HG03342 (cell line): ENCODE results near the gene RPL37A.

Experiments used
- ATAC-seq: cut with Tn5 transposase; IDR thresholded peaks from one replicate; pipeline ENCODE4 v1.9.1; 2021; ENCODE audit warnings: mild to moderate bottlenecking, moderate library complexity; ENCODE audit not compliant: unreplicated experiment

The RPL37A gene

DNA sequence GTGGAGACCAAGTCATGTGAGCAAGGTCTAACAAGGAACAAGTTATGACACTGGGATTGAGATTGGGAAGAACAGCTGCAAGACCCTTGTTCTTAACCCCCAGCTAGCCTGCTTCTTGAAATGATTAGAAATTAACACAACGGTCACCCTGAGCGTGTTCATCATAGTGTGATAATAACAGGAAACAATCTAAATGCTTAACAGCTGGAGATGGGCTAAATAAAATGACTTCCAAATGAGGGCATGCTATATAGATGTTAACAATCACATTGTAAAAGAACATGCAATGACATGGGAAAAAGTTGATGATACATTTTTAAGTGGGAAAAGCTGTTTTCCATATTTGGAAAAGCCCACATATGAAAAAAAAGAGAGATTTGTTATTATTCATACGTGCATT, 47.6 kb downstream of the RPL37A start:
- no peak for ATAC-seq

- ATAC-seq, result no peak
Measured at GRCh38 chr2:216546641-216547403, 48.2 kb downstream of the RPL37A start.

GRCh38 chr2:216548901-216549331, 50.3 kb downstream of the RPL37A start:
- no peak for ATAC-seq

GRCh38 chr2:216549926-216550690, 51.5 kb downstream of the RPL37A start:
- no peak for ATAC-seq

GRCh38 chr2:216551234-216552068, 52.8 kb downstream of the RPL37A start:
- no peak for ATAC-seq

- no peak for ATAC-seq
Measured at GRCh38 chr2:216553093-216553478, 54.4 kb downstream of the RPL37A start.
